Endothelial cell of umbilical vein (primary cell): ENCODE results near the gene HOXD4. TPM values are rescaled to one million over a fixed set of nuclear protein-coding genes. Genes with fewer than 3 reads are reported as not detected.

Source experiments
- BruUV-seq: library from RNA; stranded (reverse); fragments of 400-500 nt; replicated peaks from 2 replicates; lab custom pipeline; 2021; lab: Mats Ljungman, UMichigan
- CTCF ChIA-PET: fragments of 300-600, 350-600 bp; sonication (Branson Sonifier 250); formaldehyde crosslinking; loops from one replicate; lab custom pipeline; 2021; ENCODE audit warnings: antibody characterized with exemption, inconsistent platforms; lab: Charles Lee
- POLR2A ChIA-PET: fragments of 300-600, 350-600 bp; sonication (Branson Sonifier 250); formaldehyde crosslinking; loops from one replicate; lab custom pipeline; 2021; ENCODE audit warnings: antibody characterized with exemption, inconsistent platforms; lab: Charles Lee
- DNase-seq: peaks from one replicate; pipeline ENCODE4 v3.0.0-alpha.2; 2011; ENCODE audit warnings: low read depth, low spot score
- FAIRE-seq: peaks from 2 replicates; lab custom pipeline; 2011; peaks lifted over from hg19 to GRCh38; lab: Jason Lieb, UNC
- H2AFZ ChIP-seq: 2 replicates; pipeline ENCODE4 v1.6.0; 2012; ENCODE audit warnings: low read depth, low read length, control low read depth, inconsistent platforms
- H3K27ac ChIP-seq: 2 replicates; pipeline ENCODE4 v1.5.1; 2011; ENCODE audit warnings: low read depth, mild to moderate bottlenecking, control low read depth, low read length, moderate library complexity; ENCODE audit not compliant: insufficient read depth
- H3K27me3 ChIP-seq, 2 experiments: 2 replicates each; pipeline versions ENCODE4 v1.6.0 to v1.6.1; 2011; ENCODE audit warnings: low read length in 2 of 2, mixed read lengths in 1 of 2; ENCODE audit not compliant: control insufficient read depth in 2 of 2, insufficient read depth in 2 of 2
- H3K36me3 ChIP-seq, 2 experiments: 2 replicates in 1 of 2; 3 replicates in 1 of 2; pipeline ENCODE4 v1.5.1; 2011; ENCODE audit warnings: low read length in 2 of 2, mild to moderate bottlenecking in 1 of 2, moderate library complexity in 1 of 2; ENCODE audit not compliant: control insufficient read depth in 2 of 2, insufficient read depth in 2 of 2; ENCODE audit errors: extremely low read depth in 1 of 2
- H3K4me1 ChIP-seq: 3 replicates; pipeline ENCODE4 v1.5.1; 2011; ENCODE audit warnings: mild to moderate bottlenecking, low read length; ENCODE audit not compliant: control insufficient read depth, insufficient read depth; ENCODE audit errors: extremely low read depth
- H3K4me2 ChIP-seq: 2 replicates; pipeline ENCODE4 v1.6.1; 2011; ENCODE audit warnings: low read length, control low read depth, mixed read lengths; ENCODE audit not compliant: insufficient read depth
- H3K4me3 ChIP-seq, 3 experiments: fragments of 200-600 bp in 1 of 3; sonication (generic), shearing (Covaris generic) in 1 of 3; replicated peaks in 1 of 3; 2 replicates each; pipeline ENCODE4 v1.5.1; 2011 to 2016; ENCODE audit warnings: control low read depth in 3 of 3, low read length in 3 of 3, mild to moderate bottlenecking in 2 of 3, inconsistent platforms in 1 of 3, low read depth in 1 of 3, moderate library complexity in 1 of 3; ENCODE audit not compliant: insufficient read depth in 1 of 3
- H3K79me2 ChIP-seq: 2 replicates; pipeline ENCODE4 v1.6.0; 2012; ENCODE audit warnings: low read length, inconsistent platforms; ENCODE audit not compliant: control insufficient read depth, insufficient read depth
- H3K9ac ChIP-seq: replicated peaks from 2 replicates; pipeline ENCODE3; 2011; ENCODE audit warnings: low read length, control low read depth; ENCODE audit not compliant: insufficient read depth; ENCODE audit errors: extremely low read depth
- H3K9me1 ChIP-seq: replicated peaks from 3 replicates; pipeline ENCODE4 v1.6.0; 2011; ENCODE audit warnings: mild to moderate bottlenecking, low read length; ENCODE audit not compliant: control insufficient read depth, insufficient read depth; ENCODE audit errors: extremely low read depth
- H3K9me3 ChIP-seq: replicated peaks from 2 replicates; pipeline ENCODE4 v1.5.1; 2012; ENCODE audit warnings: low read length, inconsistent platforms; ENCODE audit not compliant: control insufficient read depth, insufficient read depth
- H4K20me1 ChIP-seq: replicated peaks from 2 replicates; pipeline ENCODE3; 2011; ENCODE audit warnings: mild to moderate bottlenecking, low read length; ENCODE audit not compliant: control insufficient read depth, insufficient read depth; ENCODE audit errors: extremely low read depth
- EZH2 ChIP-seq: IDR thresholded peaks from 2 replicates; pipeline ENCODE4 v1.6.1; 2012; ENCODE audit warnings: borderline replicate concordance, low read depth, mild to moderate bottlenecking, moderate library complexity, low read length, inconsistent platforms; ENCODE audit not compliant: severe bottlenecking
- FOS ChIP-seq: IDR thresholded peaks from 2 replicates; pipeline ENCODE4 v1.6.1; 2011; ENCODE audit warnings: mild to moderate bottlenecking, low read length, moderate library complexity, borderline replicate concordance; ENCODE audit not compliant: insufficient read depth
- GATA2 ChIP-seq: IDR thresholded peaks from 2 replicates; pipeline ENCODE4 v1.7.0; 2011; ENCODE audit warnings: low read depth, mild to moderate bottlenecking, moderate library complexity, mixed read lengths, low read length; ENCODE audit not compliant: insufficient read length, insufficient read depth
- JUN ChIP-seq: IDR thresholded peaks from 2 replicates; pipeline ENCODE4 v1.6.1; 2011; ENCODE audit warnings: borderline replicate concordance, low read depth; ENCODE audit not compliant: insufficient read length, insufficient read depth
- MYC ChIP-seq: IDR thresholded peaks from one replicate; pipeline ENCODE4 v1.6.1; 2011; ENCODE audit warnings: mild to moderate bottlenecking, low read depth, low read length
- POLR2A ChIP-seq: IDR thresholded peaks from 2 replicates; pipeline ENCODE4 v1.6.1; 2012; ENCODE audit warnings: low read depth, mild to moderate bottlenecking, control low read depth, low read length
- POLR2AphosphoS5 ChIP-seq: IDR thresholded peaks from 2 replicates; pipeline ENCODE4 v1.6.1; 2012; ENCODE audit warnings: low read depth, mild to moderate bottlenecking, control low read depth, low read length, moderate library complexity; ENCODE audit not compliant: insufficient read depth
- dilution Hi-C: fragments of 300-500 bp; cut with MboI; formaldehyde crosslinking; loops from one replicate; pipeline ENCODE4 v1.15.0; 2019; ENCODE audit warnings: low sequenced_read_pairs; ENCODE audit not compliant: extremely low pct_ligation_motif_present
- intact Hi-C: fragments of 100-400 bp; cut with micrococcal nuclease; formaldehyde crosslinking; loops from one replicate; pipeline ENCODE4 v1.10.0; 2022
- polyA plus RNA-seq, 4 experiments: library from polyadenylated mRNA; depleted of rRNA in 3 of 4; stranded (reverse) in 3 of 4; unstranded in 1 of 4; fragments of >200 nt; gene quantifications; 2 replicates each; pipeline versions ENCODE4 v1.2.1 to v1.2.3, GENCODE V29; 2011 to 2012; ENCODE audit warnings: missing spikeins in 1 of 4
- total RNA-seq: library from RNA; stranded (reverse); gene quantifications from 2 replicates; pipeline ENCODE4 v1.2.3, GENCODE V29; 2021
- TF ChIP-seq, protein P1 (sequence below), 2 donors: IDR thresholded peaks; 1 replicate in 1 of 2; 2 replicates in 1 of 2; pipeline ENCODE4 v1.5.1; 2011; ENCODE audit warnings: low read length in 2 of 2, mild to moderate bottlenecking in 2 of 2, moderate library complexity in 2 of 2, control low read depth in 1 of 2, inconsistent platforms in 1 of 2, low read depth in 1 of 2; ENCODE audit not compliant: insufficient read depth in 1 of 2; ENCODE audit errors: extremely low read depth in 1 of 2
- TF ChIP-seq, protein P2 (sequence below): IDR thresholded peaks from 2 replicates; pipeline ENCODE4 v1.6.1; 2011; ENCODE audit not compliant: insufficient read depth, insufficient read length

HOXD4 gene
- total and polyA plus RNA-seq, 2 donors (not counting 3 experiments of a cell fraction or from before 2014, with no cell fraction given): 7.6 to 13.7 TPM

DNA sequence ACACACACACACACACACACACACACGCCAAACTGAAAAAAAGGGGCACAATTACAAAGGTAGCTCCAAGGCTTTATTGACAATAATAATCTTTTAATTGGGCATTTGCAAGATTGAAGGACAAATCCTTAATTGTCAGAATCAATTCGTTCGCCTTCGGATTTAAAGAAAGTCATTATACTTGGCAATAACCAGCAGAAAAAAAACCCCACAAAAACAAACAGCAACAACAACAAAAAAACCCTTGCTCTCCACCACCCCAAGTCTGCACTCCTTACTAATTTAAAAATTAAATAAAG, 23.6 kb upstream of the HOXD4 start:
- intact Hi-C loops: loop anchor here (1.0 to 5.0 kb wide), 9 partner anchors 328 to 1630 kb away; no protein-coding TSS in a partner anchor
- ChIA-PET CTCF (interaction anchor here (0.6 to 10.1 kb wide), 31 partner anchors 9 to 1638 kb away, joined by 3 to 458 read pairs (median 7); no protein-coding TSS in a partner anchor), POLR2A (no interaction called here)
- Histone ChIP-seq H2AFZ (peak overlapping the region; percentile 58), H3K27me3 (peaks cover 5% of the 10 kb centered on the region in 2 experiments), H3K9ac (no peak overlapping the region), H3K36me3 (no peaks in the 10 kb centered on the region), H3K27ac (no peak overlapping the region), H4K20me1 (no peaks in the 10 kb centered on the region), H3K4me3 (no peak overlapping the region), H3K4me2 (no peak overlapping the region), H3K9me1 (no peaks in the 10 kb centered on the region), H3K9me3 (no peaks in the 10 kb centered on the region), H3K79me2 (peaks cover 14% of the 10 kb centered on the region), H3K4me1 (peaks cover 31% of the 10 kb centered on the region)
- TF ChIP-seq POLR2AphosphoS5 (no peak), EZH2 (no peak), FOS (no peak), JUN (no peak), GATA2 (no peak), MYC (no peak), POLR2A (no peak)
- TF ChIP-seq, protein P1, sequence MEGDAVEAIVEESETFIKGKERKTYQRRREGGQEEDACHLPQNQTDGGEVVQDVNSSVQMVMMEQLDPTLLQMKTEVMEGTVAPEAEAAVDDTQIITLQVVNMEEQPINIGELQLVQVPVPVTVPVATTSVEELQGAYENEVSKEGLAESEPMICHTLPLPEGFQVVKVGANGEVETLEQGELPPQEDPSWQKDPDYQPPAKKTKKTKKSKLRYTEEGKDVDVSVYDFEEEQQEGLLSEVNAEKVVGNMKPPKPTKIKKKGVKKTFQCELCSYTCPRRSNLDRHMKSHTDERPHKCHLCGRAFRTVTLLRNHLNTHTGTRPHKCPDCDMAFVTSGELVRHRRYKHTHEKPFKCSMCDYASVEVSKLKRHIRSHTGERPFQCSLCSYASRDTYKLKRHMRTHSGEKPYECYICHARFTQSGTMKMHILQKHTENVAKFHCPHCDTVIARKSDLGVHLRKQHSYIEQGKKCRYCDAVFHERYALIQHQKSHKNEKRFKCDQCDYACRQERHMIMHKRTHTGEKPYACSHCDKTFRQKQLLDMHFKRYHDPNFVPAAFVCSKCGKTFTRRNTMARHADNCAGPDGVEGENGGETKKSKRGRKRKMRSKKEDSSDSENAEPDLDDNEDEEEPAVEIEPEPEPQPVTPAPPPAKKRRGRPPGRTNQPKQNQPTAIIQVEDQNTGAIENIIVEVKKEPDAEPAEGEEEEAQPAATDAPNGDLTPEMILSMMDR (IDR thresholded peaks at IDR 0.05; ENCODE audit: extremely low read depth in 1 of 2, insufficient read depth in 1 of 2, low read depth in 1 of 2, low read length in 2 of 2): no peak
- TF ChIP-seq, protein P2, sequence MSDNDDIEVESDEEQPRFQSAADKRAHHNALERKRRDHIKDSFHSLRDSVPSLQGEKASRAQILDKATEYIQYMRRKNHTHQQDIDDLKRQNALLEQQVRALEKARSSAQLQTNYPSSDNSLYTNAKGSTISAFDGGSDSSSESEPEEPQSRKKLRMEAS: no peak
- BruUV-seq: no TSS peak
- DNase-seq (no peak), FAIRE-seq (peak; percentile 61)
- dilution Hi-C loops: loop anchor here (25.0 kb wide), 1 partner anchor 510 kb away; no protein-coding TSS in a partner anchor
